GM13977 (cell line): Measurements from ENCODE around the gene LPAR3.

Experiments
- DNase-seq: peaks from one replicate; pipeline ENCODE4 v3.0.0; 2012; ENCODE audit warnings: low spot score
- CTCF ChIP-seq: IDR thresholded peaks from 2 replicates; pipeline ENCODE4 v1.5.1; 2012; ENCODE audit warnings: mild to moderate bottlenecking, control low read depth; ENCODE audit not compliant: insufficient read depth; ENCODE audit errors: extremely low read depth, missing control alignments
- in situ Hi-C: fragments of 300-500 bp; cut with MboI; formaldehyde crosslinking; loops from one replicate; pipeline ENCODE4 v1.12.0; 2022; ENCODE audit warnings: low sequenced_read_pairs, low pct_unique_long_range_greater_than_20kb, mixed read lengths, inconsistent platforms; ENCODE audit not compliant: unreplicated experiment

Gene LPAR3

GRCh38 chr1:84933011-84933611 lies 40.1 kb upstream of the LPAR3 start:
- no peak for DNase-seq
- no peak for TF ChIP-seq CTCF
- in situ Hi-C loops = loop anchor here (10.0 kb wide), 1 partner anchor 158 kb away; no protein-coding TSS in a partner anchor

- in situ Hi-C loops = loop anchor here (10.0 kb wide), 1 partner anchor 156 kb away; no protein-coding TSS in a partner anchor
- no peak for DNase-seq
- TF ChIP-seq CTCF = no peak
These were observed 37.8 kb upstream of the LPAR3 start for GRCh38 chr1:84930831-84931230.

- DNase-seq = no peak
- in situ Hi-C loops = loop anchor here (10.0 kb wide), 1 partner anchor 156 kb away; no protein-coding TSS in a partner anchor
- TF ChIP-seq CTCF = no peak
These were observed 37.3 kb upstream of the LPAR3 start for GRCh38 chr1:84930329-84930728.

GRCh38 chr1:84929581-84929980 lies 36.6 kb upstream of the LPAR3 start:
- no peak for DNase-seq
- in situ Hi-C loops = no loop called here
- no peak for TF ChIP-seq CTCF

GRCh38 chr1:84928979-84929378 lies 36.0 kb upstream of the LPAR3 start:
- no peak for DNase-seq
- TF ChIP-seq CTCF = no peak
- in situ Hi-C loops = no loop called here

- TF ChIP-seq CTCF = no peak
These were observed 30.3 kb upstream of the LPAR3 start for GRCh38 chr1:84923317-84923716.

More at GRCh38 chr1:84923317-84923716, 30.3 kb upstream of the LPAR3 start:
- in situ Hi-C loops = no loop called here
- DNase-seq = no peak
